Endothelial cell (in vitro differentiated cells): Measurements from ENCODE around the gene INO80C. TPM values are rescaled to one million over a fixed set of nuclear protein-coding genes. Genes with fewer than 3 reads are reported as not detected.

Experiments
- DNase-seq: peaks from one replicate; pipeline ENCODE4 v3.0.0; 2021; ENCODE audit warnings: low spot score
- H3K27ac Mint-ChIP-seq: one replicate; pipeline ENCODE4 v1.8.0; 2021; ENCODE audit warnings: mixed read lengths, inconsistent platforms; ENCODE audit not compliant: unreplicated experiment
- H3K27me3 Mint-ChIP-seq: one replicate; pipeline ENCODE4 v1.8.0; 2021; ENCODE audit warnings: mild to moderate bottlenecking, moderate library complexity, mixed read lengths, inconsistent platforms; ENCODE audit not compliant: unreplicated experiment
- H3K36me3 Mint-ChIP-seq: one replicate; pipeline ENCODE4 v1.8.0; 2021; ENCODE audit warnings: mild to moderate bottlenecking, low read depth, mixed read lengths, inconsistent platforms; ENCODE audit not compliant: unreplicated experiment
- H3K4me1 Mint-ChIP-seq: one replicate; pipeline ENCODE4 v1.8.0; 2021; ENCODE audit warnings: mild to moderate bottlenecking, mixed read lengths, inconsistent platforms; ENCODE audit not compliant: unreplicated experiment
- H3K4me3 Mint-ChIP-seq: one replicate; pipeline ENCODE4 v1.8.0; 2021; ENCODE audit warnings: mild to moderate bottlenecking, mixed read lengths, inconsistent platforms; ENCODE audit not compliant: unreplicated experiment
- H3K9me3 Mint-ChIP-seq: one replicate; pipeline ENCODE4 v1.8.0; 2021; ENCODE audit warnings: mixed read lengths, inconsistent platforms; ENCODE audit not compliant: unreplicated experiment
- total RNA-seq: library from RNA; stranded (reverse); fragmentation: NEBNext Ultra II Directional; extraction: Animal tissue kit (Norgen Biotek cat#: 25700); gene quantifications from one replicate; pipeline ENCODE4 v1.2.1, GENCODE V29; 2021; ENCODE audit not compliant: unreplicated experiment
- TF ChIP-seq, protein P1 (sequence below): fragments of 200-600 bp; sonication (generic); IDR thresholded peaks from one replicate; pipeline ENCODE4 v1.5.0; 2021; ENCODE audit warnings: antibody characterized with exemption; ENCODE audit not compliant: unreplicated experiment

Gene INO80C
- total RNA-seq, 1 donor from 2014 or later = 29.7 TPM

DNA sequence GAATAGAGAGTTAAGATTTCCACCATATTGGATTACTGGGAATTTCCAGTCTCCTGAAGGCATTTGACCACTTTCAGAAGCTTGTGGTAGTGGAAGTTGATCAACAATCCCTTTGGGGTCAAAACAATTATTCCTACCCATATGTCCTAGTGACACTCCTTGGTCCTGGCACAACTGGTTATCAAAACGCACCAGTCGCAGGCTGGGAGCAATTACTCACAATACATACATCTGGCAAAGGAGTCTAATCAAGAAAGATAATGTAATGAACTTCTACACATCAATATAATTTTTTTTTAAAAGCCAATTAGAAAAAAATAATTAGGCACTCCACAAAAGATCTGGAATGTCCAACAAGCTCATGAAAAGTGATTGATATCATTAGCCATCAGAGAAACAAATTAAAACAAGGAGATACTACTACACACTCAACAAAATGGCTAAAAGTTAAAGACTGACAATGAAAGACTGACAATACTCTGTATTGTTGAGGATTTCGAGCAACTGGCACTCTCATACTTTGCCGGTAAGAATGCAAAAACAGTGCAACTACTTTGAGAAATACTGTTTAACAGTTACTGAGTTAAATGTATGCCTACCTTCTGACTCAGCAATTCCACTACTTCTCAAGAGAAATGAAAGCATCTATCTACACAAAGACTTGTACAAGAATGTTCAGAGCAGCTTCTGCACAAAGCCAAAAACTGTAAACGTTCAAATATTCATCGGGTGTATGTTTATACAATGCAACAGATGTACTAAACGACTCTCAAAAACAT, 2.0 kb downstream of the INO80C start:
- H3K9me3 Mint-ChIP-seq = no peaks in the 10 kb centered on the region
- peaks cover 14% of the 10 kb centered on the region for H3K27me3 Mint-ChIP-seq
- H3K36me3 Mint-ChIP-seq = peaks cover 3% of the 10 kb centered on the region
- no peak for DNase-seq
- no peak overlapping the region for H3K27ac Mint-ChIP-seq
- TF ChIP-seq, protein P1, sequence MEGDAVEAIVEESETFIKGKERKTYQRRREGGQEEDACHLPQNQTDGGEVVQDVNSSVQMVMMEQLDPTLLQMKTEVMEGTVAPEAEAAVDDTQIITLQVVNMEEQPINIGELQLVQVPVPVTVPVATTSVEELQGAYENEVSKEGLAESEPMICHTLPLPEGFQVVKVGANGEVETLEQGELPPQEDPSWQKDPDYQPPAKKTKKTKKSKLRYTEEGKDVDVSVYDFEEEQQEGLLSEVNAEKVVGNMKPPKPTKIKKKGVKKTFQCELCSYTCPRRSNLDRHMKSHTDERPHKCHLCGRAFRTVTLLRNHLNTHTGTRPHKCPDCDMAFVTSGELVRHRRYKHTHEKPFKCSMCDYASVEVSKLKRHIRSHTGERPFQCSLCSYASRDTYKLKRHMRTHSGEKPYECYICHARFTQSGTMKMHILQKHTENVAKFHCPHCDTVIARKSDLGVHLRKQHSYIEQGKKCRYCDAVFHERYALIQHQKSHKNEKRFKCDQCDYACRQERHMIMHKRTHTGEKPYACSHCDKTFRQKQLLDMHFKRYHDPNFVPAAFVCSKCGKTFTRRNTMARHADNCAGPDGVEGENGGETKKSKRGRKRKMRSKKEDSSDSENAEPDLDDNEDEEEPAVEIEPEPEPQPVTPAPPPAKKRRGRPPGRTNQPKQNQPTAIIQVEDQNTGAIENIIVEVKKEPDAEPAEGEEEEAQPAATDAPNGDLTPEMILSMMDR = no peak
- peaks cover 45% of the 10 kb centered on the region for H3K4me1 Mint-ChIP-seq
- no peak overlapping the region for H3K4me3 Mint-ChIP-seq

DNA sequence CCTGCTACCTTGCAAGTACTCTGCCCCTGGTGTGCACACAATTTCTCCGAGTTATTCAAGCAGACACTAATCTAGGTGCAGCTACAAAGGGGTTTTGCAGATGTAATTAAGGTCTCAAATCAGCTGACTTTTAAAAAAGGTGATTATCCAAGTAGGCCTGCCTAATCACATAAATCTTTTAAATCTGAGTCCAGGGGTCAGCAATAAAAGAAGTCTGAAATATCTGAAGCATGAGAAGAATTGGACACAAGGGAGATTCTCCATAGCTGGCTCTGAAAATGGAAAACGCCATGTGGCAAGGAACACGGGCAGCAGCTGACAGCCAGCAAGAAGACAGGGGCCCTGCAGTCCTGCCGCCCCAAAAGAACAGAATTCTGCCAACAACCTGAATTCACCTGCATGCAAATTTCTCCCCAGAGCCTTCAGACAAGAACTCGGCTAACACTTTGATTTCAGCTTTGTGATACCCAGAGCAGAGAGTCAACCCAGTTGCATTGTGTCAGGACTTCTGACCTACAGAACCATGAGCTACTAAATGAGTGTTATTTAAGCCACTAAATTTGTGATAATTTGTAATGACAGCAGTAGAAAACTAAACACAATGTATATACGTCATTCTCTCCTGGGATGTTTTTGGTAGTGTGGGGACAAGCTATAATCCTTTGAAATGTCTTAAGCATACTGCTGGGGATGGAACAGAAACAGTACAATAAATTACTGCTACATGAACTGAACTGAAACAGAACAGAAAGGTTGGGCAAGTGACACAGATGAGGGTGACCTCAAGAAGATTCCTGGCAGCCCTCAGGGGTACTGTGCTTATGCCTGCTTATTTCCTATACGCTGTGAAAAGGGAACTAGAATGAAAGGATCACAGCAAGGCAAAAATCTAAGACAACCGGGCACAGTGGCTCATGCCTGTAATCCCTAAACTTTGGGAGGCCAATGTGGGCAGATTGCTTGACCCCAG, 3.2 kb downstream of the INO80C start:
- no peak overlapping the region for H3K27ac Mint-ChIP-seq
- peaks cover 14% of the 10 kb centered on the region for H3K27me3 Mint-ChIP-seq
- peaks cover 3% of the 10 kb centered on the region for H3K36me3 Mint-ChIP-seq
- H3K4me1 Mint-ChIP-seq = peaks cover 49% of the 10 kb centered on the region
- H3K9me3 Mint-ChIP-seq = no peaks in the 10 kb centered on the region
- TF ChIP-seq, protein P1 = no peak
- DNase-seq = no peak
- no peak overlapping the region for H3K4me3 Mint-ChIP-seq

DNA sequence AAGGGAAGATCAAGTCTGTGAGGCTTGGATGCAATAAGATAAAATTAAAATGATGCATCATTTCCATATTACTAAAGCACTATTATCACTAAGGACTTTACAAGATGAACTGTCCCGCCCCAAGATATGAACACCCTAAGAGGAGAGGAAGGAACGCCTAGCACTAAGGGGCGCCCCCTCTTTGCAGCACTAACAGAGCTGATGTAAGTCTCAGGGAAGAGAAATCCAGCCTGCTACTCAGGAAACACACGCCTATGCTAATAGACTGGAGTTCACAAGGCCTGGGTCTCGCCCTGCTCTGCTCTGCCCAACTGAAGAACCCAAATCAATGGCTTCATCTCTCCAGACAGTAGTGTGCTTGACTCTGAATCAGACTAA, 6.1 kb downstream of the INO80C start:
- Mint-ChIP-seq H3K27me3 (peaks cover 4% of the 10 kb centered on the region), H3K9me3 (no peaks in the 10 kb centered on the region), H3K4me3 (no peak overlapping the region), H3K27ac (peak overlapping the region; percentile 76), H3K36me3 (peaks cover 7% of the 10 kb centered on the region), H3K4me1 (peaks cover 38% of the 10 kb centered on the region)
- DNase-seq = no peak
- TF ChIP-seq, protein P1 = no peak

DNA sequence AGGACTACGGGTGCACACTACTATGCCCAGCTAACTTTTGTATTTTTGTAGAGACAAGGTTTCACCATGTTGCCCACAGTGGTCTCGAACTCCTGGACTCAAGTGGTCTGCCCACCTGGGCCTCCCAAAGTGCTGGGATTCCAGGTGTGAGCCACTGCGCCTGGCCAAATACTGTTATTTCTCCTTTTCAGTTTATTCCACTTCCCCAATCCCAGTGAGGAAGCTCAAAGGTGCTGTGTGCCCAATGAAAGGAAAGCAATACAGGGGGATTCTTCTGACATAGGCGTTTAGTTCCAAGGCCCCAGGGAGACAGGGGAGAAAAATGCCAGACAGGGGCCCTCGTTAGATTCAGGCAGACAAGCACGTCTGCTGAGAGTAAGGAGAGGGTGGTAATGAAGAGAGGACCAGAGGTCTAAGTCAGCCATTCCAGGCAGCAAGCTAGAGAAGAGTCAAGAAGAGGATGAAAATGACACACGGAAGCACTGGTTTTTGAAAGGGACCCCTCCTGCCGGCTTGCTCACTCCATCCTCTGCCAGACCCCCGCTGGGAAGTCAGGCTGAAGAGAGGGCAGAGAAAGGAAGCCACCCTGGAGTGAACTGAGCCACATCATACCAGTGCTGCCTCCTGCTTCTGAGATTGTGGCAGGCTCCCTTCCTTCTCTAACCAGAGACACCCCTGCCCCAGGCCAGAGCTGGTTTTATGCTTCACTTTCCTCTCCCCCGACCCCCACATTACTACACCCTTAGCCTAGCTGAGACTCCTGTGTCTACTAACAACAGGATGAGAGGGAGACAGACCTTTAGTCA, 6.7 kb downstream of the INO80C start:
- TF ChIP-seq, protein P1 = no peak
- peaks cover 7% of the 10 kb centered on the region for H3K36me3 Mint-ChIP-seq
- peak overlapping the region; percentile 76 for H3K27ac Mint-ChIP-seq
- no peaks in the 10 kb centered on the region for H3K9me3 Mint-ChIP-seq
- H3K4me3 Mint-ChIP-seq = no peak overlapping the region
- peaks cover 33% of the 10 kb centered on the region for H3K4me1 Mint-ChIP-seq
- H3K27me3 Mint-ChIP-seq = peaks cover 4% of the 10 kb centered on the region
- no peak for DNase-seq
